VCaP (cell line): ENCODE measurements around the gene CACNA2D3.

Experiments used
- H3K27ac ChIP-seq: fragments of 450-650 bp; 2 replicates; pipeline ENCODE4 v1.5.1; 2017
- CTCF ChIP-seq: fragments of 450-650 bp; conservative IDR thresholded peaks from 2 replicates; pipeline ENCODE4 v1.5.1; 2017; ENCODE audit warnings: mild to moderate bottlenecking, moderate library complexity

Gene CACNA2D3

GRCh38 chr3:54122324-54123002 is at the start of gene CACNA2D3:
Gene CACNA2D3 (plus strand): TSS chr3:54122552.
- H3K27ac ChIP-seq = peak within 1 kb of the TSS; percentile 15; the same call in 1 of the 2 replicates
- TF ChIP-seq CTCF = no peak

GRCh38 chr3:54073386-54073785 is 49.0 kb upstream of the CACNA2D3 start:
- TF ChIP-seq CTCF = no peak
- H3K27ac ChIP-seq = no peak overlapping the region

GRCh38 chr3:54079314-54079713 is 43.0 kb upstream of the CACNA2D3 start:
- H3K27ac ChIP-seq = no peak overlapping the region
- no peak for TF ChIP-seq CTCF

GRCh38 chr3:54079730-54080325 is 42.5 kb upstream of the CACNA2D3 start:
- no peak for TF ChIP-seq CTCF
- no peak overlapping the region for H3K27ac ChIP-seq

GRCh38 chr3:54083921-54084320 is 38.4 kb upstream of the CACNA2D3 start:
- no peak overlapping the region for H3K27ac ChIP-seq
- TF ChIP-seq CTCF = no peak

GRCh38 chr3:54085936-54086335 is 36.4 kb upstream of the CACNA2D3 start:
- no peak for TF ChIP-seq CTCF

GRCh38 chr3:54086652-54087405 is 35.5 kb upstream of the CACNA2D3 start:
- no peak for TF ChIP-seq CTCF
- H3K27ac ChIP-seq = no peak overlapping the region

More at GRCh38 chr3:54085936-54086335, 36.4 kb upstream of the CACNA2D3 start:
- H3K27ac ChIP-seq = no peak overlapping the region
